ENCODE measurements around the gene FAM163A.

The FAM163A gene

DNA sequence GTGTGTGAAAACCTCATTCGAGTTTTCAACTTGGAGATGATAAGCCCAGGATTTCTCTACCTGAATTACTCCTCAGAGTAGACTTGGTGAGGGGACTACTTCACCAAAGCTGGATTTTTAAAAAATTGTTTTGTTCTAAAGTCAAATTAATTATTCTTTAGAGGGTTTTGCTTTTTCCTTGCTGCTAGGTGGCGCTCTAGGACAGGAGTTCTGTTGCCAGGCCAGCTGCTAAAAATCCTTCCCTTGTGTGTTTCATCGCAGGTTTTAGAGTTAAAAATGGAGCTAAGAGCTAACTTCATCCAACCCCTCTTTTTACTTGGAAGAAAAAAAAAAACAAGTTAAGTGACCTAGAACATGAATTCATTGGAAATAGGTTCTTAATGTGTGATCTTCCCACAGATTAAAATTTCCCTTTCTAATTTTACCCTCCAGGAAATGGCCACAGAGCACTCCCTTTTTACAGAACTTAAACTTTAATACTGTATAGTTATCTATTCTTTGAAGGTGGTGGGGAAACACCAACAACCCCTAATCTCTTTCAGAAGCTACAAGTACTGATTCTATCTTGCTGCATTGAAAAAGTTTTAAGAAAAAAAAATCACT lies 36.7 kb upstream of the FAM163A start:
- TF ChIP-seq CTCF (IDR thresholded peaks at IDR 0.05; ENCODE audit: low read depth, low read length, poor library complexity, severe bottlenecking) (peak; percentile 82), EZH2phosphoT487 (IDR thresholded peaks at IDR 0.05; ENCODE audit: borderline replicate concordance, low read length) (no peak)
- H4K20me1 ChIP-seq (ENCODE audit: control insufficient read depth, insufficient read depth, low read depth, low read length), result no peaks in the 10 kb centered on the region
- H3K4me3 ChIP-seq (ENCODE audit: low read length), result no peak overlapping the region

GRCh38 chr1:179707406-179707805 lies 35.7 kb upstream of the FAM163A start:
- H3K36me3 ChIP-seq (ENCODE audit: control insufficient read depth, low read length), result no peaks in the 10 kb centered on the region
- no peaks in the 10 kb centered on the region for H3F3A ChIP-seq (ENCODE audit: control insufficient read depth, insufficient read depth)
- no peak overlapping the region for H3K4me2 ChIP-seq (ENCODE audit: low read length)
- no peaks in the 10 kb centered on the region for H4K20me1 ChIP-seq (ENCODE audit: control insufficient read depth, insufficient read depth, low read depth, low read length)
- no peaks in the 10 kb centered on the region for H3K9me2 ChIP-seq (replicated peaks; ENCODE audit: control insufficient read depth, low read length)
- H3K27ac ChIP-seq (ENCODE audit: low read depth, low read length), result no peak overlapping the region
- no peaks in the 10 kb centered on the region for H3K4me1 ChIP-seq (ENCODE audit: control insufficient read depth, low read length)
- no peaks in the 10 kb centered on the region for H3K79me2 ChIP-seq (ENCODE audit: control insufficient read depth, low read length)
- no peak overlapping the region for H3K4me3 ChIP-seq (ENCODE audit: low read length)
- no peaks in the 10 kb centered on the region for H3K9me3 ChIP-seq (ENCODE audit: control insufficient read depth, insufficient read depth, low read length)
- TF ChIP-seq EZH2phosphoT487 (IDR thresholded peaks at IDR 0.05; ENCODE audit: borderline replicate concordance, low read length), result no peak
- no peak for TF ChIP-seq CTCF (IDR thresholded peaks at IDR 0.05; ENCODE audit: low read depth, low read length, poor library complexity, severe bottlenecking)
- 0 out of 2 replicates have a peak, but pooled peaks cover 5% of the 10 kb centered on the region for H3K27me3 ChIP-seq (ENCODE audit: control insufficient read depth, low read length)

More for the DNA sequence above, 36.7 kb upstream of the FAM163A start:
- Histone ChIP-seq H3K79me2 (ENCODE audit: control insufficient read depth, low read length) (no peaks in the 10 kb centered on the region), H3K9me2 (replicated peaks; ENCODE audit: control insufficient read depth, low read length) (no peaks in the 10 kb centered on the region), H3K27ac (ENCODE audit: low read depth, low read length) (no peak overlapping the region), H3K9me3 (ENCODE audit: control insufficient read depth, insufficient read depth, low read length) (no peaks in the 10 kb centered on the region), H3F3A (ENCODE audit: control insufficient read depth, insufficient read depth) (no peaks in the 10 kb centered on the region), H3K27me3 (ENCODE audit: control insufficient read depth, low read length) (0 out of 2 replicates have a peak, but pooled peaks cover 3% of the 10 kb centered on the region), H3K36me3 (ENCODE audit: control insufficient read depth, low read length) (no peaks in the 10 kb centered on the region), H3K4me1 (ENCODE audit: control insufficient read depth, low read length) (no peaks in the 10 kb centered on the region), H3K4me2 (ENCODE audit: low read length) (no peak overlapping the region)

DNA sequence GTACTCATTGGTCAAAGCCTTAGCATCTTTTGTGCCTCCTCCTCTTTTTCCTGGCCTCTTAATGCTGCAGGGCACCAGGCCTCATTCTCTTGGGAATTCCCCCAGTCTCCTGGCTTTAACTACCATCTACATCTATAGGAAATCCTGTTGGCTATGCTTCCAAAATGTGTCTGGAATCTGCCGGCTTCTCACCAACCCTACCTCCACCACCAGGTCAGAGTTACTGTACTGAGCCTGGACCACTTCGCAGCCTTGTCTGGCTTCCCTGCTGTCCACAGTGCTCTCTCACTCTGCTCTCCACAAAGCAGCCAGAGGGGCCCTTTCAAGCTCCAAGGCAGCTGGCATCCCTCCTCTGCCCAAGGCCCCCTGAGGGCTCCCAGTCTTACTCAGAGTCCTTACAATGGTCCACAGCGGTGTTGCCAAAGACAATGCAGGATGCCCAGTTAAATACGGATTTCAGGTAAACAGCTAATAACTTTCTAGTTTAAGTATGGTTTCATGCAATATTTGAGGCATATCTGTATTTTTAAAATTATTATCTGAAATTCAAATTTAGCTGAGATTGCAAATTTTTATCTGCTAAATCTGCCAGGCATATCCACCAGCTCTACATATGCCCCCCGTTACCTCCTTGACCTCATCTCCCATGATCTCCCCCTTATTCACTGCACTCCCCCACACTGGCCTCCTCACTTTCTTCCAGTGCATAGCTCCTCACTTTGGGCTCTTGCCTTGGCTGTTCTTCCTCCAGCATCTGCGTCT lies 34.5 kb upstream of the FAM163A start:
- H3K36me3 ChIP-seq (ENCODE audit: control insufficient read depth, low read length), result no peaks in the 10 kb centered on the region
- no peaks in the 10 kb centered on the region for H3K79me2 ChIP-seq (ENCODE audit: control insufficient read depth, low read length)
- H3K9me3 ChIP-seq (ENCODE audit: control insufficient read depth, insufficient read depth, low read length), result no peaks in the 10 kb centered on the region
- no peaks in the 10 kb centered on the region for H3K4me1 ChIP-seq (ENCODE audit: control insufficient read depth, low read length)
- no peak overlapping the region for H3K4me3 ChIP-seq (ENCODE audit: low read length)
- 0 out of 2 replicates have a peak, but pooled peaks cover 5% of the 10 kb centered on the region for H3K27me3 ChIP-seq (ENCODE audit: control insufficient read depth, low read length)
- TF ChIP-seq CTCF (IDR thresholded peaks at IDR 0.05; ENCODE audit: low read depth, low read length, poor library complexity, severe bottlenecking) (no peak), EZH2phosphoT487 (IDR thresholded peaks at IDR 0.05; ENCODE audit: borderline replicate concordance, low read length) (no peak)
- no peak overlapping the region for H3K27ac ChIP-seq (ENCODE audit: low read depth, low read length)
- no peaks in the 10 kb centered on the region for H3F3A ChIP-seq (ENCODE audit: control insufficient read depth, insufficient read depth)
- no peaks in the 10 kb centered on the region for H4K20me1 ChIP-seq (ENCODE audit: control insufficient read depth, insufficient read depth, low read depth, low read length)
- H3K4me2 ChIP-seq (ENCODE audit: low read length), result no peak overlapping the region
- H3K9me2 ChIP-seq (replicated peaks; ENCODE audit: control insufficient read depth, low read length), result no peaks in the 10 kb centered on the region

All from DOHH2 (cell line).